SIG-M5 treated with dmso at 0.1 percent for 504 hours (cell line): Measurements from ENCODE around the gene HBG2.
"Not testable (repeated sequence)": the region's sequence is repeated elsewhere in the genome, so short reads cannot be mapped to it uniquely, and the experiment has no call there.

ENCODE experiments used
- DNase-seq: peaks from one replicate; lab custom pipeline; 2025; ENCODE audit not compliant: unreplicated experiment; lab: John Stamatoyannopoulos, UW

Gene HBG2

DNA sequence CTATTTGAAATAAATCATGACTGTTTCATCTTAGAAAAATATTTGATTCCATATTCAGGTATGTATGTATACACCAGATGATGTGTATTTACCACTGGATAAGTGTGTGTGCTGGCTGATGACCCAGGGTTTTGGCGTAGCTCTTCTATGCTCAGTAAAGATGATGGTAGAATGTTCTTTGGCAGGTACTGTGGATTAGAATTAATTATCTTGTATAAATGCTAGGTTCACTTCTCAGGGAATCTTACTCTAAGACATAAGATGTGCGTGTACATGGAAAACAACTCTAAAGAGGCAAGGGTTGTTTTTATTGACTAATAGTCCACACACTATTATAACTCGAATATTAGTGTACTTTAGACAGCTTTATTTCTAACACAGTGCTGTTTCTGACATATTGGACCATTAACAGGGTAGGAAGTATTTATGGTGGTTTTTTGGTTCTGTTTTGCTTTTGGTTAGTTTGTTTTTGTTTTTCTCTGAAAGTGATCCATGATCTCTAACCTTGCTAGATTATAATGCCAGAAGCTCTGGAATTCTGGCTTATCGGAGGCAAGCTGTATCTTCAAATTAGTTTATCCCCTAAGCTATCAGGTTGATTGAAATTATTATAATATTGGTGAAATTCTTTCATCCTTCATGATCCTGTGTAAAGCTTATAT lies 3.9 kb downstream of the HBG2 start:
- no peak for DNase-seq

DNA sequence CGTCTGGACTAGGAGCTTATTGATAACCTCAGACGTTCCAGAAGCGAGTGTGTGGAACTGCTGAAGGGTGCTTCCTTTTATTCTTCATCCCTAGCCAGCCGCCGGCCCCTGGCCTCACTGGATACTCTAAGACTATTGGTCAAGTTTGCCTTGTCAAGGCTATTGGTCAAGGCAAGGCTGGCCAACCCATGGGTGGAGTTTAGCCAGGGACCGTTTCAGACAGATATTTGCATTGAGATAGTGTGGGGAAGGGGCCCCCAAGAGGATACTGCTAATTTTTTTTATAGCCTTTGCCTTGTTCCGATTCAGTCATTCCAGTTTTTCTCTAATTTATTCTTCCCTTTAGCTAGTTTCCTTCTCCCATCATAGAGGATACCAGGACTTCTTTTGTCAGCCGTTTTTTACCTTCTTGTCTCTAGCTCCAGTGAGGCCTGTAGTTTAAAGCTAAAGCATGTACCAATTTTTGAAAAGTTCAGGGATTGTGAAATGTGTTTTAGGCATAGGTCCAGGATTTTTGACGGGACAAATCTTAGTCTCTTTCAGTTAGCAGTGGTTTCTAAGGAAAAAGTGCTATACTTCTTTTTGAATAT lies 4.7 kb downstream of the HBG2 start, which contains the start of gene HBG1:
TSS of gene HBG1 (minus strand) at position 51 of the 590 bp plus-strand sequence. CDS start 53 bp downstream, outside the sequence.
- DNase-seq = not testable (repeated sequence)

DNA sequence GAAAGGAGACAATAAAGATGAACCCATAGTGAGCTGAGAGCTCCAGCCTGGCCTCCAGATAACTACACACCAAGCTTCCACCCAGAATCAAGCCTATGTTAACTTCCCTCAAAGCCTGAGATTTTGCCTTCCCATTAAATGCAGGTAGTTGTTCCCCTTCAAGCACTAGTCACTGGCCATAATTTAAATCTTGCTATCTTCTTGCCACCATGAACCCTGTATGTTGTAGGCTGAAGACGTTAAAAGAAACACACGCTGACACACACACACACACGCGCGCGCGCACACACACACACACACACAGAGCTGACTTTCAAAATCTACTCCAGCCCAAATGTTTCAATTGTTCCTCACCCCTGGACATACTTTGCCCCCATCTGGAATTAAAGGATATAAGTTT lies 6.1 kb downstream of the HBG2 start:
- not testable (repeated sequence) for DNase-seq

DNA sequence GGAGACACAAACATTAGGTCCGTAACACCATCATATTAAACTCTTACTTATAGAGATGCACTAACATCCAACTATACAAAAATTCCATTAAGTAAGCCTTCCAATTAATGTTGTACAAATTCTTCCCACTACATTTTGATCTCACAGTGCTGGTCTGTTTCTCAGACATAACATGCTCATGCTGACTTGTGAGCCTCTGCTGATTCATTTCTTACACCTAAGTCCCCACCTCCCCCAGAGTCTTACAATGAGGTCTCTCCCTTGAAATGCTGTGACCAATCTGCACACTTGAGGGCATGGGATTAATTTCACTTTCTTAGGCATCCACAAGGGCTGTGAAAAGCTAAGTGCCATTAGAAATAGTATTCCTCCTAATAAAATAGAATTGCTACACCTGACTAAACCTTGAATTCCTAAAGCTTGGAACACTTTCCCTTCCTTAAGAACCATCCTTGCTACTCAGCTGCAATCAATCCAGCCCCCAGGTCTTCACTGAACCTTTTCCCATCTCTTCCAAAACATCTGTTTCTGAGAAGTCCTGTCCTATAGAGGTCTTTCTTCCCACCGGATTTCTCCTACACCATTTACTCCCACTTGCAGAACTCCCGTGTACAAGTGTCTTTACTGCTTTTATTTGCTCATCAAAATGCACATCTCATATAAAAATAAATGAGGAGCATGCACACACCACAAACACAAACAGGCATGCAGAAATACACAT lies 6.9 kb downstream of the HBG2 start:
- DNase-seq = no peak

DNA sequence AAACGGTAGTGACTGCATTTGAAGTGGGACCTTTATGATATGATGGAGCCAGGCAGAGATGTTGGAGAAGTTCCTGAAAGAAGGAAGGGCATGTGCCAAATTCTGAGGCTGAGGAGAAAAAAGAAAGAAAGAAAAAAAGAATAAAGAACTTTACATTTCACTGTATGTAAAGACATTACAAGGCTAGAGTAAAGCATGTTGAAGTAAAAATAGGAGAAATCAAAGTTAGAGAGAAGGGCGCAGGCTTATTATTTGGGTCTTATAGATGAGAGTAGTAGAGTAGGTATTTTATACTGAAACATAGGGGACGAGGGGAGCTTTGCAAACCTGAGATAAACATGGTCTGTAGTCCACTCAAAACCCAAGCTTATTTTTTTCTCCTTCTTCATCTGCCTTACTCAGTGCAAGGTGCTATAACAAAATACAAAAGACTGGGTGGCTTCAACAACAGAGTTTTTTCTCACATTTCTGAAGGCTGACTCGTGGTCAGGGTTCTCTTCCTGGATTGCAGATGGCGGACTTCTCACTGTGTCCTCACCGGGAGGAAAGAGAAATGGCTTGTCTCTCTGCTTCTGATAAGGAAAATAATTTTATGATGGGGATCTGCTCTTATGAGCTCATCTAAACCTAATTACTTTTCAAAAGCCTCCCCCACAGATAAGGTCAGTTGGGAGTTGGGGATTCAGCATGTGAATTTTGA lies 7.7 kb downstream of the HBG2 start:
- no peak for DNase-seq

DNA sequence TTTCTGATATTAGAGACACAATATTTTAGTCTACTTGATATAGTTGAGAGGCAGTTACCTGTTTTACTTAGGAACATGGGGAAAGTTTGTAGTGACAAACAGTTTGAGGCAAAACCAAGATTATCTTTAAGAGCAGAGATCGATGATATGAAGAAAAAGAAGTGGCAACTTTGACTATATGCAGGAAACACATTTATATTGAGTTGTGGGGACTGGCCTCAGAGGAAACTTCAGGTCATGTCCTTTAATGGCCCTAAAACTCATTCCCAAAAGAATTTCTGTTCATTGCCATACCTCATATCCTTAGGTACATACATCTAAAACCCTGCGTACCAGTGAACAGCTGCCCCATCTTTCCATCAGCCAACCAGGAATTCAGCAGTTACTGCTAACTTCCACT lies 9.4 kb downstream of the HBG2 start:
- no peak for DNase-seq

DNA sequence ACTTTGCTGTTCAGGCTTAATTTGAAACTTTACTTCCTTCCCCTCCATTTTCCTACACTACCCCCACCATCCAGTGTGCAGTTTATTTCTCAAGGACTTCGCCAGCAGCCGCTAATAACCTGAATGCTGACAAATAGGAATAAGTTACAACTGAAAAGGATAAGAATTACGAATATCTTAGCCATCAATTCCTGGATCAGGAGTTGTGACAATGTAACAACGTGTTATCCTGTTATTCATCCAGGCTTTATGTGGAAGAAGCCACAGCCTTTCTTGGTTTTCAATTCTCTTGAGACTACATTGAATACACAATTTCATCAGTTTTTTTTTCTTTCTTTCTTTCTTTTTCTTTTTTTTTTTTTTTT lies 10.8 kb downstream of the HBG2 start:
- no peak for DNase-seq

DNA sequence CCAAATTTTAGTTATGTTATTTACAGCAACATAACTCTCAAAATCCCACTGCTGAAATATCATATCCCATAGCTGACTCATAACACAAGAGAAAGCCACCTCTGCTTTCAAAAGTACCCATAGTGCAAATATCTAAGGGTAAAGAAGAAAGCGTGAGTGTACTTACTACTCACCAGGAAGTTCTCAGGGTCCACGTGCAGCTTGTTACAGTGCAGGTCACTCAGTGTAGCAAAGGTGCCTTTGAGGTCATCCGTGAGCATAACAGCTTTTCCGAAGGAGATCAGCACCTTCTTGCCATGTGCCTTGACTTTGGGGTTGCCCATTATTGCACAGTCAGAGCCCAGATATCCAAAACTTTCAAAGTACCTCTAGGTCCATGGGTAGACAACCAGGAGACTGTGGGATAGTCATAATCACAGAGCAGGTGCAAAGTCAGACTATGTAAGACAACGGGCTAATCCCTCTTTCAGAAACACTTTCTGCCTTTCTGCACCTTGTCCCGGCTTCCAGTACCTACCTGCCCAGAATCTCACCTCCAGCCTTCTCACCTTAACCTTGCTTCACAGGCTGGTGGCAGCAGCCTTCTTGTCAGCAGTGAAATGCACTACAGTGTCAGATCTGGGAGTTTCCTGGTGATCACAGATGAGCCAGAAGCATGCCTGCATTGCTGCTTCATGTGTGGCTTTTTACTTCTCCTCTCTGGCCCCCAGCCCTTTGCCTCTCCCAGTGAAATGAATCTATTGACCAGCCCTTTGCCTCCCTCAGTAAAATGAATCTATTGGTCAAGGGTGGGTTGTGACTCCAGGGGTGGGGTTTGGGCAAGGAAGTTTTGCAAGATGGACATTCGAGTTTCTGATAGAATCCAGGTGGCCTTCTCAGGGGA lies 11.4 kb downstream of the HBG2 start:
- no peak for DNase-seq

DNA sequence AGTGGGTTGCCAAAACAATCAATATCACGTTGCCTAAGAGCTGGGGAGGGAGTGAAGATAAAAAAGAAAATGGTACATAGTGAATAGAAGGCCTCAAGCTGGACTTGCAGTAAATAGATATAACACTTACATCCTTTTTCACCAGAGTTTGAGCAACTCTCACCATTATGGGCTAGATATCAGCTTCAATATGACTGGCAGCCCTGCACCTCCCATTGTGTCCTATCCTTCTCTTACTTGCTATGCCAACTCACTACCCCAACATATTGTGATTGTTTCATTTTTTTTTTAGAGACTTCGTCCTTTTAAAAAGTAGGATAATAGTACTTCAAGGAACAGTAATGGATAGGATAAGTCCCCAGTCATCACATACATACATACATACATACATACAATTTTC lies 12.4 kb downstream of the HBG2 start:
- no peak for DNase-seq

DNA sequence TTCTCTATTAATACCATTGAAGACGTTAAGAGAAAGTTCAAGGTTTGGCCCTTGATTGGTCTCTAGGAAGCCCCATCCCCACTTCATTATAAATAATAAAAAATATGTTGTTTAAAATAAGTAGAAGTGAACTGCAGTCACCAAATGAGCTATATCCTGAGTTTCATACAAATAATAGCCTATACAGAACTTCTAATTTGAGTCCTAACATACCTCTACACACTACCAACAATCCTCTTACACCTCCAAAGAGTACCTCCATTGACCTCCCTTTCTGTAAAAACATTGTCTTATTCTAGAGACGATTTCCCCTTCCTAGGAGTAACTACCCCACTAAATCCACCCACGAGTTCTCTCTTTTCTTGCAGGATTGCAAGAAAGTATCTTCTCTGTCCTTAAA lies 13.1 kb downstream of the HBG2 start:
- DNase-seq = no peak

DNA sequence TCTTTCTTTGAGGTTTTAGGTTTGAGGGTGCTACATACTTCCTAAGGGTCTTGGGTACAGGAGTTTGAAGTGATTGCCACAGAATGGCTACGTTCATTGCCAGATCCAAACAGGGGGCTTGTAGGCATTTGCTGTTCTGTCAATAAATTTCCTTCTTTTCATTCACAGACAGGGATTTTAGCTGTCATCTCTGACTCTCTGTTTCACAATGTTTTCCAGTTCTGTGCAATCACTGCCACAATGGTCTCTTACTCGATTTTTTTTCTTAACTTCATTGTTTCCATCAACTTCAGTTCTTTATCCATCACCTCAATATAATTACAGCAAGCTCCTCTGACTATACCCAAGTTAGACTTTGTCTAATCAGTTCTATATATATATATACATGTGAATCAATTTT lies 14.1 kb downstream of the HBG2 start:
- DNase-seq = no peak

DNA sequence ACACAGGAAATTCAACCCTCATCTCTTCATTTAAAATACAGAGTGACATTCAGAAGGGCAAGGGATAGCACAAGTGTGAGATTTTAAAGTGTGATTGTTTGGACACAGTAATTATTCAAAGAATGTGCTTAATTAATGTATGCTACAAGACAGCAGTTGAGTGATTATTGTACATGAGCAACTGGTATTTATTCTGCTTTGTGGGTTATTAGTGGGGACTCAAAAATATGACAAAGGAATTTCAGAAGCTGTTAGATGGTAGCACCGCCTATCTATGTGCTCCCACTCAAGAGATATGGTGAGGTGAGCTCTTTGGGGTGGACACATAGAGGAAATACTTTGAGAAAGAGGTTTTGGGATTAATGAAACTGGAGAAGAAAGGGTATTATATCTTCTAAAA lies 14.5 kb downstream of the HBG2 start:
- no peak for DNase-seq

DNA sequence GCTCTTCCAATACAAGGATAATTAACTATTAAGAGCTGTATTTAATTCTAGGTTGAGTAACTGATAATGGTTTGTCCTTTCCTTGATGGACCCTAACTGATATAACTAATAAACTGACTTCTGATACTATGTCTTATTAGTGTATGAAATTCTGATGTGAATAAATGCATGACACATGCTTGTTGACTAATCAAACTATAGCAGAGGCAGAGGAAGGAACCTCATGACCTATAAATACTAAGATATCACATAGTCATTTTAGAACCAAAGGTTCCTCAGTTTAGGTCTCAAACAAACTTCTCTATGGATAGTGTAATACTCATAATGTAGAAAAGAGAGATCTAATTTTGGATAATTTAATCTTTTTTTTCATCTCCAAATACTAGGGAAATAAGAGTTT lies 15.5 kb downstream of the HBG2 start:
- DNase-seq = no peak

DNA sequence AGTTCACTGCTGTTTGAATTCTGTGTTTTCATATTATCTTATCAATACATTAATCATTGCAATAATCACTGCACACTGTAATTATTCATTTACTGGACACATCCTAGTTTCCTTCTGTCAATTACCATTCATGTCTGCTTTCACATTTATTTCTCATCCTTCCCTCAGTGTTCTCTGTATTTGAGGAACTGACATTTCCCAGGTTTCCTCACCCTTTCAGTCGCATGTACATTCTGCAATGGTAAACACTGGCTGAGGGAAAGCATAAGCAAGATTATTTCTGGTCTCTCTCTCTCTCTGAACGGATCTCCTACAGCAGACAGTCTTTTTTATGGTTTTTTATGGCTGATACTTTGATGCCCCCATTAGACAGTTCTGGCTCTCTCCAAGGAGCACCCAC lies 16.1 kb downstream of the HBG2 start:
- no peak for DNase-seq

DNA sequence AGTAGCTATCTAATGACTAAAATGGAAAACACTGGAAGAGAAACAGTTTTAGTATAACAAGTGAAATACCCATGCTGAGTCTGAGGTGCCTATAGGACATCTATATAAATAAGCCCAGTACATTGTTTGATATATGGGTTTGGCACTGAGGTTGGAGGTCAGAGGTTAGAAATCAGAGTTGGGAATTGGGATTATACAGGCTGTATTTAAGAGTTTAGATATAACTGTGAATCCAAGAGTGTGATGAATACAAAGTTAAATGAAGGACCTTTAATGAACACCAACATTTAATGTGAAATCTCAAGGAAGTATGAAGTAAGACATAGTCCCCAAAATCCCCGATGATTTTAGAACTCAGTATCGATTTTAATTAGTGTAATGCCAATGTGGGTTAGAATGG lies 17.2 kb downstream of the HBG2 start:
- no peak for DNase-seq

DNA sequence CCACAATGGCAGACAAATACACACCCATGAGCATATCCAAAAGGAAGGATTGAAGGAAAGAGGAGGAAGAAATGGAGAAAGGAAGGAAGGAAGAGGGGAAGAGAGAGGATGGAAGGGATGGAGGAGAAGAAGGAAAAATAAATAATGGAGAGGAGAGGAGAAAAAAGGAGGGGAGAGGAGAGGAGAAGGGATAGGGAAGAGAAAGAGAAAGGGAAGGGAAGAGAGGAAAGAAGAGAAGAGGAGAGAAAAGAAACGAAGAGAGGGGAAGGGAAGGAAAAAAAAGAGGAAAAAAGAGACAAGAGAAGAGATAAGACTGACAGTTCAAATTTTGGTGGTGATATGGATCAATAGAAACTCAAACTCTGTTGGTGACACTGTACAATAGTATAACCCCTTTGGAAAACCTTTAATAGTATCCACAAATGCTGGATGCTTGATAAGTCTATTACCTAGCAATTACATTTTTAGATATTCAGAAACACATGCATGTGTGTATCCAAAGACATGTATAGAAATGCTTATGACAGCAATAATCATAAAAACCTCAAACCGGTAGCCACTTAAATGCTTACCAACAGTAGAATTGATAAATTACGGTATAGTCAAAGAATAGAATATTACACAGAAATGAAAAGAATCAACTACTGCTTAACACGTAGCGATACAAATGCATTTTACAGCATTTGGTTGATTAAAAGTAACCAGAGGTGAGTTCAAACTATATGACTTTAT lies 19.1 kb downstream of the HBG2 start:
- DNase-seq = no peak

DNA sequence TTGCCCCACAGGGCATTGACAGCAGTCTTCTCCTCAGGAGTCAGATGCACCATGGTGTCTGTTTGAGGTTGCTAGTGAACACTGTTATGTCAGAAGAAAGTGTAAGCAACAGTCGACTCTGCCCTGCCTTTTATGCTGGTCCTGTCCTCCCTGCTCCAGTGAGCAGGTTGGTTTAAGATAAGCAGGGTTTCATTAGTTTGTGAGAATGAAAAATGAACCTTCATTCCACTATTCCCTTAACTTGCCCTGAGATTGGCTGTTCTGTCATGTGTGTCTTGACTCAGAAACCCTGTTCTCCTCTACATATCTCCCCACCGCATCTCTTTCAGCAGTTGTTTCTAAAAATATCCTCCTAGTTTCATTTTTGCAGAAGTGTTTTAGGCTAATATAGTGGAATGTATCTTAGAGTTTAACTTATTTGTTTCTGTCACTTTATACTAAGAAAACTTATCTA lies 20.2 kb downstream of the HBG2 start, which contains the start of gene HBD:
TSS of gene HBD (minus strand) at position 103 of the 454 bp plus-strand sequence. CDS start at position 53, 50 bp downstream.
- DNase-seq = no peak

DNA sequence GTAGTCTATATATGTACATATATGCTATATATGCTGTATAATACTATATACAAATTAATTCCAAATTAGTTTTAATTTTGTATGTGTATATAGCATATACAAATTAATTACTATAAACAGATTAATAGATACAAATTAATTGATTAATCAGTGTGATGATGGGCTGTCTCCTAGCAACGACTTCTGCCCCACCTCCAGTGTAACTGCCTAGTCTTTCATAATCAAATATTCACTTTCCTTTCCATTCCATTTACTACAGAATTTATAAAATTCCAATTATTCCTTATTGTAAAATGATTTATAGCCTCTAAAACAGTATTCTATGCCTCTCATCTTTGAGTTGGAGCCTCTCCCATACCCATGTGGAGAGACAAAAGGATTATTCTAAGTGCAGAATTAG lies 21.3 kb downstream of the HBG2 start:
- no peak for DNase-seq

DNA sequence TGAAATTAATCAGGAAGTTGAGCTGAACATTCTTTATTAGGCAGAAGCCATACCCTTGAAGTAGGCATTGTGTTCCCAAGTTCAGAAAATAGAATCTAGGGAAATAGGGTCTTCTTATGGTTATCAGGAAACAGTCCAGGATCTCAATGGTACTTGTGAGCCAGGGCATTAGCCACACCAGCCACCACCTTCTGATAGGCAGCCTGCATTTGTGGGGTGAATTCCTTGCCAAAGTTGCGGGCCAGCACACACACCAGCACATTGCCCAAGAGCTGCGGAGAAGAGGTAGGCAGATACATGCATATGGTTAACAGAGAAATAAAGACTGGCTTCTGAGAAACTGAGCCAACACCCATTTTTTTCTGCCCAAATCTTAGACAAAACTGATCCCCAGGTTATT lies 21.8 kb downstream of the HBG2 start:
- DNase-seq = no peak

DNA sequence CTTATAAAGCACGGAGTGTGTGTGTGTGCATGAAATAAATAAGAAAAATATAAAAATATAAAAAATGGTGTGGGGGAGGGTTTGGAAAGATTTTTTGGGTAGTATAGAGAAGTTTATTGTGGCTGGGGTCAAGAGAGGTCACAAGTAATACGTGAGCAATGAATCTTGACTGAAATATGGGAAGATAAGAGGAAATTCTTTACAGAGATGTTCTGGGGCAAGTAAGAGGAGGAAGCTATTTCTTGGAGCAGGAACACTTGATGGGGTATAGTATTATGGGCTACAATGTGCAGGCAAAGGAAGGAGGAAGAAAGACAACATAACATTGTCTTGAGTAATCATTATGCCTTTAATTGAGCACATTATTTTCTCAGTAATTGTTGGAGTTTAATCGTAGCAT lies 22.4 kb downstream of the HBG2 start:
- no peak for DNase-seq
